HG02763 (cell line): ENCODE data around the gene UTP25.
"Not testable (repeated sequence)": the region's sequence is repeated elsewhere in the genome, so short reads cannot be mapped to it uniquely, and the experiment has no call there.

ENCODE experiments used
- ATAC-seq: cut with Tn5 transposase; IDR thresholded peaks from one replicate; pipeline ENCODE4 v1.9.1; 2021; ENCODE audit warnings: mild to moderate bottlenecking, moderate library complexity; ENCODE audit not compliant: unreplicated experiment

The UTP25 gene

DNA sequence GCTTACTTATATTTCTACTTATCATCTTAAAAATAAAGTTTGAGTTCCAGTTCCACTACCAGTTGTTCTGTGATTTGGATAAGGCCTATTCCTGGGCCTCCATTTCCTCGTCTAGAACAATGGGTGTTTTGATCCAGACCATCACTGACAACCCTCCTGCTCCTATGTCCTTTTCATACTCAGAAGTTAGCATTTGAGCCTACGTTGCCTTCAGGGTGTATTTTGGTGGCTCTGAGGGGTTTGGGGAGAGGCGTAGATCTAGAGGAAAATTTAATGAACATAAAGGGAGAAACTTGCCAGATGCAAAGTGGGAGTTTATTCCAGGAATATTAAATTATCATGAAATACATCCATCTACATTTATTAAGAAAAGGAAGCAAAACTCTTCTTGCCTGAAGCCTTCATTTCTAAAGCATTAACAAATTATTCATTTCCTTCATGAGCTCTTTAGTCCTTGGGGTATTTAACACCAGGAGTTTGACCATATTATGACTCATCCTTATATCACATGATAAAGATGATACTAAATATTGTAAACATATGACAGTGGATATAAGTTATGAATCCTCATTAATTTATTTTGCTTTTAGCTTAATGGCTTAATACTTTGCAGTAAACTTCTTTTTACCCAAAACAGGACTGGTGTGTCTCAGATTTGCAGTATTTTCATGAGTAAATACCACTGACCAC is 63.0 kb downstream of the UTP25 start:
- no peak for ATAC-seq

DNA sequence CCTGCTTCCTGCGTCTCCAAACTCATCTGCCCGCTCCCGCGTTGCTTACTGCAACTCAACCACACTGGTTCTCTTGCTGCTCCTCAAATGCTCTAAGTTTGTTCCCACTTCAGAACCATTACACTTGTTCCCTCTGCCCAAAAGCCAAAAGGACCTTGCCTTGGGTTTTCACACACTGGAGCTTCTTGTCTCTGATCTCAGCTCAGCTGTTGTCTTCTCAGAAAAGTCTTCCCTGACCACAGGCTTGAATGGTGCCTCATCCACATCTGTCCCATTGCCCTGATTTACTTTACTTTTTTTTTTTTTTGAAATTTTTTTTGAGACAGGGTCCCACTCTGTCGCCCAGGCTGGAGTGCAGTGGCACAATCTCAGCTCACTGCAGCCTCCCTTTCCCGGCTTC is 66.0 kb downstream of the UTP25 start:
- no peak for ATAC-seq

DNA sequence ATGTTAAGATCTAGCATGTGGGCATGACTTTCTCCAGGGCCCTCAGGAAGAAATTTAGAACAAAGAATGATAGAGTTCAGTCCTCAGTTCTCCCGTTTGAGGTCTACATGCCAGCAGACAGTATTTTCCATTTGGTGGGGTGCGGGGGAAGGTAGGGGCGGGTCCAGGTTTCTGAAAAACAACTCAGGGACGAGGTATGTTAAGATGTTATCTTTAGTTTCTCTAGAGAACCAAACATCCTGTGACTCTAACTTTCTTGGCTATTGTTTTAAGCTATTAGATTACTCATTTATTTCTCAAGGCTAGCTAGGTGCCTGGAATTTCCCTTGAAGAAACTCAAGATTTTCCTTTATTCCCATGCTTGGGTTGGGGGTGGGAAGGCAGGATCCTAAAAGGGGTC is 67.9 kb downstream of the UTP25 start:
- no peak for ATAC-seq

DNA sequence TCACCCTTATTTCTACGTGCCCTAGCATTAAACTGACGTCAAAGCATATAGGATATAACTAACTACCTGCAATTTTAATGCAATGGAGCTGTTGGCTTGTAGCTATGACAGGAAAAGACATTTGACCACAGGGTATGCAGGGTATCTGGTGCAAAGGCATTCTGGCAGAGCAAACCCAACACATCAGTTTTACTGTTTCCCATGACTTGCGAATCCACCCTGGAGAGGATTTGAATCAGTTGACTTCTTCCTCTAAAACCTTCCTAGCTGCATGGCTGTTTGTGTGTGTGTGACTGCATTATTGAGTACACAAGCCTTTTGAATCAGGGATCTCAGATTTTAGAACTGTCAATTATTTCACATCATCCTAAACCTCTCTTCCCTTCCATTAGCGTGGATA is 68.6 kb downstream of the UTP25 start:
- ATAC-seq = no peak

DNA sequence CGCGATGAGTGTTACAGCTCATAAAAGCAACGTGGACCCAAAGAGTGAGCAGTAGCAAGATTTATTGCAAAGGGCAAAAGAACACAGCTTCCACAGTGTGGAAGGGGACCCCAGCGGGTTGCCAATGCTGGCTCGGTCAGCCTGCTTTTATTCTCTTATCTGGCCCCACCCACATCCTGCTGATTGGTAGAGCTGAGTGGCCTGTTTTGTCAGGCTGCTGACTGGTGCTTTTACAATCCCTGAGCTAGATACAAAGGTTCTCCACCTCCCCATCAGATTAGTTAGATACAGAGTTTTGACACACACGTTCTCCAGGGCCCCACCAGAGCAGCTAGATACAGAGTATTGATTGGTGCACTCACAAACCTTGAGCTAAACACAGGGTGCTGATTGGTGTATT is 70.5 kb downstream of the UTP25 start:
- ATAC-seq = not testable (repeated sequence)

DNA sequence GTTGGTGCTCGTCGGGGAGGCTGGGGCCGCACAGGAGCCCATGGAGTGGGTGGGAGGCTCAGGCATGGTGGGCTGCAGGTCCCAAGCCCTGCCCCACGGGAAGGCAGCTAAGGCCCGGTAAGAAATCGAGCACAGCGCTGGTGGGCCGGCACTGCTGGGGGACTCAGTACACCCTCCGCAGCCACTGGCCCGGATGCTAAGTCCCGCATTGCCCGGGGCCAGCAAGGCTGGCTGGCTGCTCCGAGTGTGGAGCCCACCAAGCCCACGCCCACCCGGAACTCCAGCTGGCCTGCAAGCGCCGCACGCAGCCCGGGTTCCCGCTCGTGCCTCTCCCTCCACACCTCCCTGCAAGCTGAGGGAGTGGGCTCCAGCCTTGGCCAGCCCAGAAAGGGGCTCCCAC is 71.1 kb downstream of the UTP25 start:
- ATAC-seq = not testable (repeated sequence)

DNA sequence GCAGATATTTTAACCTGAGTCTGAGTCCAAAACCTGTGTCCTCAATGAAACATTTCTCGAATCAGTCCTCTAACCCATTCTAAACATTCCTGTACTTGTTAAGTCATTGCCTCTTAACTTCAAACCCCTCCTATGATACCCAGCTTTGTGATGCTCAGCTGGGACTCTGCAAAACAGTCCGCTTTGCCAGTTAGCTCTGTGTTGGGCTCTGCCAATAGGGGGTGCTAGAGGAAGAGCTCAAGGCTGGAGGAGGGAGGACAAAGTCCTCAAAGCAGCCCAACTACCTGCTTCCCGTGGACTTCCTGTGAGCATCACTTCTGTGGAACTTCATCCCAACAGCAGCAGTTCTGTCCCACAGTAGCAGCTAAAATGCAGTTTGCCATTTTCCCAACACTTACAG is 72.2 kb downstream of the UTP25 start:
- ATAC-seq = no peak

DNA sequence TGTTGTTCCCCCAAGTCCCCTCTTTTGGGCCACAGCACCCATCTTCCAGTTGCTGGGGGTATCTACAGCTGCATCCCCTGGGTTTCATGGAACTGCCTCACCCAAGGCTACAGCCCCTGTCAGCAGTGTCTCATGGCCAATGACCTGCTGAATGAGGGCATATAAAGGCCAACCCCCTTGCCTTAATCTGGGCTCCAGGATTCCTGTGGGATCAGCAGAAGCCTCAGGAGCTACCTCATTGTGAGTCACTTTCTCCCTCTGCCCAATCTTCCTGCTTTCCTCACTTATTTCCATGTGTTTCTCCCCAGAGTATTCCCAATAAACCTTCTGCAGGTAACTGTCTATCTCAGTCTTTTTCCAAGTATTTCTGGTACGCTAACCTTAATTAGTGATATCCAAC is 73.0 kb downstream of the UTP25 start:
- no peak for ATAC-seq

DNA sequence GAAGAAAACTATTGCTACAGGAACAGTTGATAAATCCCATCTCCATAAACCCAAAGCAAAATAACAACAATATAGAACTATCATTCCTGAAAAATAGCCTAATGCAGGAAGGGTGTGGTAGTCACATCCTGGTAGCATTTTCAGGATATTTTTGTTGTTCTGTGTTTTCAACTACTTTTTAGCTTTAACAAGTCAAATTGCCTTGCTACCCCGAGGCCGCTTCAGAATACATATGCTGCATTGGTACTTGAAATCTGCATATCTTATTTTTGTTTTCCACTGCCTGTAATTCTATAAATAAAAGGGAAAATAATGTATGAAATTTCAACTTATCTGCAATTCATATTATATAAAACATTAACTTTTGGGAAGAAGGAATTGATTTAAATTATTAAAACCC is 73.4 kb downstream of the UTP25 start:
- no peak for ATAC-seq

DNA sequence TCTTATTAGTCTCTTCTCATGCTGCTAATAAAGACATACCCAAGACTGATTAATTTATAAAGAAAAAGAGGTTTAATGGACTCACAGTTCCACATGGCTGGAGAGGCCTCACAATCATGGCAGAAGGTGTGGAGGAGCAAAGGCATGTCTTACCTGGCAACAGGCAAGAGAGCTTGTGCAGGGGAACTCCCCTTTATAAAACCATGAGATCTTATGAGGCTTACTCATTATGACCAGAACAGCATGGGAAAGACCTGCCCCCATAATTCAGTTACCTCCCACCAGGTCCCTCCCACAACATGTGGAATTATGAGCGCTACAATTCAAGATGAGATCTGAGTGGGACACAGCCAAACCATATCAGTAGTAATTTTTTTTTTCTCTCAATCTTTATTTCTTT is 77.0 kb downstream of the UTP25 start:
- not testable (repeated sequence) for ATAC-seq
